A673 (cell line): ENCODE data around the gene JCHAIN. TPM values are rescaled to one million over a fixed set of nuclear protein-coding genes. Genes with fewer than 3 reads are reported as not detected.

Experiments
- BruUV-seq: library from RNA; stranded (reverse); fragments of 400-500 nt; replicated peaks from 2 replicates; lab custom pipeline; 2021; lab: Mats Ljungman, UMichigan
- CTCF ChIA-PET: fragments of 300-600 bp; sonication (Branson Sonifier 250); formaldehyde crosslinking; loops from one replicate; lab custom pipeline; 2022; ENCODE audit warnings: antibody characterized with exemption; lab: Charles Lee
- POLR2A ChIA-PET: fragments of 300-600 bp; sonication (Branson Sonifier 250); formaldehyde crosslinking; loops from one replicate; lab custom pipeline; 2022; ENCODE audit warnings: antibody characterized with exemption; ENCODE audit not compliant: low non-redundant PET; lab: Charles Lee
- DNase-seq: peaks from one replicate; pipeline ENCODE4 v3.0.0-alpha.2; 2015; ENCODE audit warnings: low spot score
- H3K27ac ChIP-seq: fragments of 200-600 bp; sonication (generic); 2 replicates; pipeline ENCODE4 v1.5.1; 2016; ENCODE audit warnings: mixed run types, low read depth, mild to moderate bottlenecking, mixed read lengths, antibody characterized with exemption, low read length; ENCODE audit not compliant: poor library complexity, severe bottlenecking
- H3K27me3 ChIP-seq: fragments of 200-600 bp; sonication (generic); replicated peaks from 2 replicates; pipeline ENCODE4 v1.6.1; 2017; ENCODE audit warnings: mixed run types, low read depth, mild to moderate bottlenecking, mixed read lengths, antibody characterized with exemption, low read length; ENCODE audit not compliant: insufficient read depth, poor library complexity
- H3K36me3 ChIP-seq: fragments of 200-600 bp; sonication (generic); 2 replicates; pipeline ENCODE4 v1.6.1; 2016; ENCODE audit warnings: mixed run types, mild to moderate bottlenecking, mixed read lengths, antibody characterized with exemption, low read length; ENCODE audit not compliant: insufficient read depth, poor library complexity, severe bottlenecking
- H3K4me1 ChIP-seq: fragments of 200-600 bp; sonication (generic); 2 replicates; pipeline ENCODE4 v1.6.1; 2017; ENCODE audit warnings: mixed run types, mild to moderate bottlenecking, mixed read lengths, antibody characterized with exemption, low read length; ENCODE audit not compliant: insufficient read depth, poor library complexity, severe bottlenecking
- H3K4me3 ChIP-seq: fragments of 200-600 bp; sonication (generic); 2 replicates; pipeline ENCODE4 v1.5.1; 2016; ENCODE audit warnings: low read depth, mixed run types, mild to moderate bottlenecking, mixed read lengths, low read length; ENCODE audit not compliant: poor library complexity, severe bottlenecking
- H3K9me3 ChIP-seq: fragments of 200-600 bp; sonication (generic); 2 replicates; pipeline ENCODE4 v1.6.1; 2016; ENCODE audit warnings: mixed run types, low read depth, mild to moderate bottlenecking, mixed read lengths, antibody characterized with exemption, low read length; ENCODE audit not compliant: poor library complexity, severe bottlenecking
- CTCF ChIP-seq: fragments of 300-800, 200-600 bp; sonication (generic); conservative IDR thresholded peaks from 2 replicates; pipeline ENCODE4 v1.5.1; 2017; ENCODE audit warnings: low read depth, mild to moderate bottlenecking, antibody characterized with exemption, low read length, moderate library complexity, mixed read lengths
- EZH2 ChIP-seq: fragments of 200-600 bp; sonication (generic); IDR thresholded peaks from 2 replicates; pipeline ENCODE4 v1.6.1; 2017; ENCODE audit warnings: borderline replicate concordance, low read depth, mild to moderate bottlenecking, mixed read lengths, antibody characterized with exemption, low read length; ENCODE audit not compliant: poor library complexity, severe bottlenecking
- intact Hi-C: fragments of 100-400 bp; cut with micrococcal nuclease; formaldehyde crosslinking; loops from one replicate; pipeline ENCODE4 v1.10.0; 2022; ENCODE audit not compliant: unreplicated experiment
- total RNA-seq: library from RNA; stranded (reverse); gene quantifications from 2 replicates; pipeline ENCODE4 v1.2.3, GENCODE V29; 2021

Gene JCHAIN
- total RNA-seq, 1 experiment from 2014 or later = not detected

- no peak for DNase-seq
- intact Hi-C loops = no loop called here
- BruUV-seq = no TSS peak
Measured at GRCh38 chr4:70627620-70628019, 38.7 kb downstream of the JCHAIN start.

GRCh38 chr4:70624226-70624793 is 42.0 kb downstream of the JCHAIN start:
- no peaks in the 10 kb centered on the region for H3K4me1 ChIP-seq
- H3K27me3 ChIP-seq = no peaks in the 10 kb centered on the region
- H3K27ac ChIP-seq = no peak overlapping the region
- no peaks in the 10 kb centered on the region for H3K36me3 ChIP-seq
- no peak overlapping the region for H3K4me3 ChIP-seq
- ChIA-PET CTCF (no interaction called here), POLR2A (no interaction called here)
- intact Hi-C loops = no loop called here
- TF ChIP-seq CTCF (no peak), EZH2 (no peak)
- no peak for DNase-seq
- H3K9me3 ChIP-seq = no peaks in the 10 kb centered on the region
- no TSS peak for BruUV-seq

More at GRCh38 chr4:70627620-70628019, 38.7 kb downstream of the JCHAIN start:
- no peaks in the 10 kb centered on the region for H3K9me3 ChIP-seq
- no peak overlapping the region for H3K4me3 ChIP-seq
- TF ChIP-seq EZH2 (no peak), CTCF (no peak)
- ChIA-PET CTCF (no interaction called here), POLR2A (no interaction called here)
- H3K36me3 ChIP-seq = no peaks in the 10 kb centered on the region
- no peaks in the 10 kb centered on the region for H3K27me3 ChIP-seq
- H3K4me1 ChIP-seq = no peaks in the 10 kb centered on the region
- H3K27ac ChIP-seq = no peak overlapping the region

GRCh38 chr4:70623323-70623722 is 43.0 kb downstream of the JCHAIN start:
- BruUV-seq = no TSS peak
- no peak overlapping the region for H3K4me3 ChIP-seq
- ChIA-PET CTCF (no interaction called here), POLR2A (no interaction called here)
- TF ChIP-seq CTCF = no peak
- no peak for TF ChIP-seq EZH2
- no peak for DNase-seq
- no peaks in the 10 kb centered on the region for H3K36me3 ChIP-seq
- H3K4me1 ChIP-seq = no peaks in the 10 kb centered on the region
- H3K27ac ChIP-seq = no peak overlapping the region
- intact Hi-C loops = no loop called here
- H3K9me3 ChIP-seq = no peaks in the 10 kb centered on the region
- no peaks in the 10 kb centered on the region for H3K27me3 ChIP-seq
